MM.1S (cell line): Measurements from ENCODE around the gene PARVB.

ENCODE experiments used
- DNase-seq: peaks from one replicate; pipeline ENCODE4 v3.0.0-alpha.2; 2015
- H2AFZ ChIP-seq: fragments of 300-600 bp; sonication (generic); 2 replicates; pipeline ENCODE4 v1.6.0; 2016; ENCODE audit warnings: antibody characterized with exemption, low read length
- H3F3A ChIP-seq: fragments of 300-600 bp; sonication (generic); 2 replicates; pipeline ENCODE4 v1.6.1; 2016; ENCODE audit warnings: mild to moderate bottlenecking, antibody characterized with exemption, low read length, moderate library complexity, mixed read lengths; ENCODE audit not compliant: insufficient read depth
- H3K27ac ChIP-seq: fragments of 300-600 bp; sonication (generic); 2 replicates; pipeline ENCODE4 v1.5.1; 2016; ENCODE audit warnings: mild to moderate bottlenecking, low read length
- H3K27me3 ChIP-seq: fragments of 300-600 bp; sonication (generic); replicated peaks from 2 replicates; pipeline ENCODE4 v1.6.0; 2016; ENCODE audit warnings: low read length; ENCODE audit not compliant: insufficient read depth
- H3K36me3 ChIP-seq: fragments of 300-600 bp; sonication (generic); replicated peaks from 2 replicates; pipeline ENCODE4 v1.6.1; 2016; ENCODE audit warnings: mild to moderate bottlenecking, low read length, mixed read lengths; ENCODE audit not compliant: insufficient read depth
- H3K4me1 ChIP-seq: fragments of 300-600 bp; sonication (generic); 2 replicates; pipeline ENCODE4 v1.6.1; 2016; ENCODE audit warnings: low read length, mixed read lengths
- H3K4me2 ChIP-seq: fragments of 300-600 bp; sonication (generic); 2 replicates; pipeline ENCODE4 v1.6.0; 2016; ENCODE audit warnings: low read depth, low read length
- H3K4me3 ChIP-seq: fragments of 300-600 bp; sonication (generic); 2 replicates; pipeline ENCODE4 v1.5.1; 2016; ENCODE audit warnings: low read length, mixed read lengths
- H3K79me2 ChIP-seq: fragments of 300-600 bp; sonication (generic); 2 replicates; pipeline ENCODE4 v1.6.1; 2016; ENCODE audit warnings: mixed run types, low read length, mixed read lengths
- H3K9ac ChIP-seq: fragments of 300-600 bp; sonication (generic); 2 replicates; pipeline ENCODE4 v1.6.1; 2016; ENCODE audit warnings: low read length, mixed read lengths
- H3K9me2 ChIP-seq: fragments of 300-600 bp; sonication (generic); replicated peaks from 2 replicates; pipeline ENCODE4 v1.6.1; 2016; ENCODE audit warnings: mild to moderate bottlenecking, low read length, mixed read lengths; ENCODE audit not compliant: insufficient read depth
- H3K9me3 ChIP-seq: fragments of 300-600 bp; sonication (generic); replicated peaks from 2 replicates; pipeline ENCODE4 v1.6.1; 2016; ENCODE audit warnings: mild to moderate bottlenecking, low read length, mixed read lengths; ENCODE audit not compliant: insufficient read depth
- H4K20me1 ChIP-seq: fragments of 300-600 bp; sonication (generic); 2 replicates; pipeline ENCODE4 v1.6.1; 2016; ENCODE audit warnings: mild to moderate bottlenecking, low read length, moderate library complexity, mixed read lengths; ENCODE audit not compliant: insufficient read depth
- CTCF ChIP-seq: fragments of 300-600 bp; sonication (generic); IDR thresholded peaks from 2 replicates; pipeline ENCODE4 v1.5.1; 2016; ENCODE audit warnings: antibody characterized with exemption, low read length, mixed read lengths
- EZH2 ChIP-seq: fragments of 300-600 bp; sonication (generic); optimal IDR thresholded peaks from 2 replicates; pipeline ENCODE3; 2017; ENCODE audit warnings: low read depth, mild to moderate bottlenecking, antibody characterized with exemption, low read length, mixed read lengths
- EZH2phosphoT487 ChIP-seq: fragments of 300-600 bp; sonication (generic); IDR thresholded peaks from 2 replicates; pipeline ENCODE4 v1.6.1; 2018; ENCODE audit warnings: antibody characterized with exemption, low read length

Gene PARVB

GRCh38 chr22:44133901-44134571, 109.9 kb downstream of the PARVB start:
- Histone ChIP-seq H3K9me2 (no peaks in the 10 kb centered on the region), H3K4me3 (no peak overlapping the region), H4K20me1 (no peaks in the 10 kb centered on the region), H3K27ac (no peak overlapping the region), H3K9me3 (no peaks in the 10 kb centered on the region), H3K4me1 (no peaks in the 10 kb centered on the region), H3K4me2 (no peak overlapping the region), H3F3A (no peaks in the 10 kb centered on the region), H3K27me3 (no peaks in the 10 kb centered on the region), H2AFZ (no peak overlapping the region), H3K79me2 (no peaks in the 10 kb centered on the region), H3K9ac (no peak overlapping the region), H3K36me3 (no peaks in the 10 kb centered on the region)
- no peak for TF ChIP-seq EZH2phosphoT487
- TF ChIP-seq EZH2, result no peak
- TF ChIP-seq CTCF, result no peak
- no peak for DNase-seq

- no peaks in the 10 kb centered on the region for H3F3A ChIP-seq
- no peaks in the 10 kb centered on the region for H3K27me3 ChIP-seq
- no peaks in the 10 kb centered on the region for H4K20me1 ChIP-seq
- H3K9me3 ChIP-seq, result no peaks in the 10 kb centered on the region
- no peak overlapping the region for H3K4me2 ChIP-seq
- no peaks in the 10 kb centered on the region for H3K9me2 ChIP-seq
- DNase-seq, result no peak
- H2AFZ ChIP-seq, result no peak overlapping the region
- H3K27ac ChIP-seq, result no peak overlapping the region
- H3K4me3 ChIP-seq, result no peak overlapping the region
- no peak overlapping the region for H3K9ac ChIP-seq
- no peaks in the 10 kb centered on the region for H3K36me3 ChIP-seq
- no peaks in the 10 kb centered on the region for H3K4me1 ChIP-seq
- no peaks in the 10 kb centered on the region for H3K79me2 ChIP-seq
- TF ChIP-seq EZH2phosphoT487 (no peak), CTCF (no peak), EZH2 (no peak)
Observed at GRCh38 chr22:44136112-44136511, 112.0 kb downstream of the PARVB start.

GRCh38 chr22:44136786-44137185, 112.7 kb downstream of the PARVB start:
- no peak for DNase-seq
- H3K9me3 ChIP-seq, result no peaks in the 10 kb centered on the region
- H4K20me1 ChIP-seq, result no peaks in the 10 kb centered on the region
- TF ChIP-seq EZH2, result no peak
- no peak for TF ChIP-seq EZH2phosphoT487
- TF ChIP-seq CTCF, result no peak
- no peaks in the 10 kb centered on the region for H3K9me2 ChIP-seq
- H3K4me3 ChIP-seq, result no peak overlapping the region
- no peaks in the 10 kb centered on the region for H3F3A ChIP-seq
- no peaks in the 10 kb centered on the region for H3K27me3 ChIP-seq
- H3K9ac ChIP-seq, result no peak overlapping the region
- no peaks in the 10 kb centered on the region for H3K36me3 ChIP-seq
- H2AFZ ChIP-seq, result no peak overlapping the region
- H3K4me1 ChIP-seq, result no peaks in the 10 kb centered on the region
- no peak overlapping the region for H3K27ac ChIP-seq
- H3K79me2 ChIP-seq, result no peaks in the 10 kb centered on the region
- H3K4me2 ChIP-seq, result no peak overlapping the region
